K562 (cell line): ENCODE measurements around the gene PRR5. TPM values are rescaled to one million over a fixed set of nuclear protein-coding genes. Genes with fewer than 3 reads are reported as not detected.

Experiments
- ATAC-seq: fragments of 200-7000 bp; cut with Tn5 transposase; 3 replicates; pipeline ENCODE4 v1.9.1; 2020; ENCODE audit warnings: moderate library complexity
- BruUV-seq: library from RNA; stranded (reverse); fragments of 400-500 nt; replicated peaks from 2 replicates; lab custom pipeline; 2021; lab: Mats Ljungman, UMichigan
- CTCF ChIA-PET: fragments of 300-600 bp; formaldehyde crosslinking; extraction: SDS; loops from one replicate; lab custom pipeline; 2021; ENCODE audit warnings: low intra/inter-chr PET ratio; lab: Yijun Ruan, JAX
- POLR2A ChIA-PET: fragments of 300-600, 350-650 bp; sonication (Branson Sonifier 250); formaldehyde crosslinking; extraction: SDS; loops from one replicate; lab custom pipeline; 2021; ENCODE audit warnings: antibody characterized with exemption, inconsistent platforms; lab: Yijun Ruan, JAX
- DNase-seq, 4 experiments: peaks; one replicate each; pipeline versions ENCODE4 v3.0.0 to v3.0.0-alpha.2; 2011 to 2018; ENCODE audit warnings: low spot score in 3 of 4, mixed read lengths in 3 of 4; ENCODE audit errors: extremely low read depth in 1 of 4
- FAIRE-seq: peaks from 2 replicates; lab custom pipeline; 2011; peaks lifted over from hg19 to GRCh38; lab: Jason Lieb, UNC
- H2AFZ ChIP-seq: 2 replicates; pipeline ENCODE4 v1.6.0; 2011; ENCODE audit warnings: low read depth, low read length, control low read depth, inconsistent platforms
- H3K27ac ChIP-seq: fragments of 200-600 bp; 3 replicates; pipeline ENCODE4 v1.8.0; 2011; ENCODE audit warnings: low read depth, mild to moderate bottlenecking, control low read depth, inconsistent platforms, low read length, moderate library complexity, mixed read lengths; ENCODE audit errors: extremely low read depth
- H3K27me3 ChIP-seq, 2 experiments: fragments of 300-600 bp in 1 of 2; 2 replicates in 1 of 2; 3 replicates in 1 of 2; pipeline versions ENCODE4 v1.6.0 to v1.8.0; 2011; ENCODE audit warnings: inconsistent platforms in 2 of 2, low read length in 2 of 2, mild to moderate bottlenecking in 1 of 2, mixed read lengths in 1 of 2, moderate library complexity in 1 of 2; ENCODE audit not compliant: control insufficient read depth in 2 of 2, insufficient read depth in 2 of 2
- H3K36me3 ChIP-seq: fragments of 300-600 bp; 3 replicates; pipeline ENCODE4 v1.8.0; 2011; ENCODE audit warnings: mild to moderate bottlenecking, low read length, inconsistent platforms; ENCODE audit not compliant: control insufficient read depth, insufficient read depth
- H3K4me1 ChIP-seq, 2 experiments: fragments of 200-600 bp in 1 of 2; replicated peaks in 1 of 2; 2 replicates in 1 of 2; 3 replicates in 1 of 2; pipeline versions ENCODE4 v1.5.1 to v1.8.0; 2011; ENCODE audit warnings: inconsistent platforms in 2 of 2, low read length in 2 of 2, mild to moderate bottlenecking in 1 of 2, mixed read lengths in 1 of 2, moderate library complexity in 1 of 2; ENCODE audit not compliant: control insufficient read depth in 2 of 2, insufficient read depth in 2 of 2
- H3K4me2 ChIP-seq: 2 replicates; pipeline ENCODE4 v1.6.1; 2011; ENCODE audit warnings: low read length, control low read depth, inconsistent platforms, mixed read lengths; ENCODE audit not compliant: insufficient read depth
- H3K4me3 ChIP-seq: fragments of 200-600 bp; sonication (generic), shearing (Covaris generic); 2 replicates; pipeline ENCODE4 v1.5.1; 2016; ENCODE audit warnings: control low read depth, inconsistent platforms
- H3K79me2 ChIP-seq: fragments of 200-600 bp; 3 replicates; pipeline ENCODE4 v1.8.0; 2011; ENCODE audit warnings: low read length, inconsistent platforms; ENCODE audit not compliant: control insufficient read depth, insufficient read depth
- H3K9ac ChIP-seq, 2 experiments: 2 replicates each; pipeline versions ENCODE4 v1.6.0 to v1.6.1; 2011; ENCODE audit warnings: low read depth in 2 of 2, low read length in 2 of 2, control low read depth in 1 of 2, inconsistent platforms in 1 of 2, mild to moderate bottlenecking in 1 of 2, mixed read lengths in 1 of 2; ENCODE audit not compliant: insufficient read depth in 1 of 2
- H3K9me1 ChIP-seq: one replicate; pipeline ENCODE4 v1.6.0; 2011; ENCODE audit warnings: inconsistent platforms, mild to moderate bottlenecking, low read length, moderate library complexity; ENCODE audit not compliant: control insufficient read depth, insufficient read depth
- H3K9me3 ChIP-seq: replicated peaks from 2 replicates; pipeline ENCODE4 v1.5.1; 2011; ENCODE audit warnings: low read depth, low read length, inconsistent platforms; ENCODE audit not compliant: control insufficient read depth, insufficient read depth
- H4K20me1 ChIP-seq: replicated peaks from 2 replicates; pipeline ENCODE4 v1.6.1; 2011; ENCODE audit warnings: low read length, inconsistent platforms, mixed read lengths; ENCODE audit not compliant: control insufficient read depth, insufficient read depth
- ADNP ChIP-seq: fragments of 200-800 bp; sonication (Bioruptor generic); IDR thresholded peaks from 2 replicates; pipeline ENCODE4 v1.6.1; 2016; ENCODE audit warnings: missing genetic modification characterization, missing compliant biosample characterization
- ATF6 ChIP-seq: sonication (generic); formaldehyde crosslinking; IDR thresholded peaks from 2 replicates; pipeline ENCODE4 v1.4.0; 2020; ENCODE audit warnings: mild to moderate bottlenecking, missing genetic modification reagents
- CBFA2T3 ChIP-seq: fragments of 450-650 bp; IDR thresholded peaks from 2 replicates; pipeline ENCODE4 v1.6.1; 2017
- GTF2B ChIP-seq: IDR thresholded peaks from 2 replicates; pipeline ENCODE4 v1.6.1; 2011; ENCODE audit not compliant: insufficient read length; ENCODE audit errors: extremely low read depth
- PTBP1 ChIP-seq: fragments of 200-400 bp; formaldehyde crosslinking; IDR thresholded peaks from 2 replicates; pipeline ENCODE4 v1.6.1; 2017; ENCODE audit warnings: low read depth, low read length
- RCOR1 ChIP-seq, 2 experiments: IDR thresholded peaks; 2 replicates each; pipeline ENCODE4 v1.6.1; 2012; ENCODE audit warnings: low read depth in 2 of 2, low read length in 2 of 2, borderline replicate concordance in 1 of 2, improper control_type of control experiment in 1 of 2
- RHOXF2B ChIP-seq: fragments of 250-450 bp; sonication (Bioruptor Pico); conservative IDR thresholded peaks from 2 replicates; pipeline ENCODE4 v1.5.1; 2021
- SMARCA5 ChIP-seq: fragments of 450-650 bp; IDR thresholded peaks from 2 replicates; pipeline ENCODE4 v1.6.1; 2016
- TFAM ChIP-seq: fragments of 250-450 bp; sonication (Bioruptor Pico); conservative IDR thresholded peaks from 2 replicates; pipeline ENCODE4 v1.5.0; 2021; ENCODE audit warnings: mild to moderate bottlenecking, moderate library complexity
- USF1 ChIP-seq: sonication (generic); formaldehyde crosslinking; IDR thresholded peaks from 2 replicates; pipeline ENCODE4 v1.9.0; 2022; ENCODE audit warnings: mild to moderate bottlenecking, missing genetic modification reagents
- ZBTB2 ChIP-seq: fragments of 450-650 bp; IDR thresholded peaks from 2 replicates; pipeline ENCODE4 v1.6.1; 2016; ENCODE audit warnings: antibody characterized with exemption
- ZFP36 ChIP-seq: fragments of 150-350 bp; IDR thresholded peaks from 2 replicates; pipeline ENCODE4 v1.6.1; 2018; ENCODE audit warnings: low read length, low read depth; ENCODE audit not compliant: partially characterized antibody
- ZNF354B ChIP-seq: fragments of 250-450 bp; sonication (Bioruptor Pico); IDR thresholded peaks from 2 replicates; pipeline ENCODE4 v1.4.0; 2020
- ZNF764 ChIP-seq: fragments of 250-450 bp; sonication (Bioruptor Pico); IDR thresholded peaks from 2 replicates; pipeline ENCODE4 v1.4.0; 2020; ENCODE audit warnings: low read depth, mild to moderate bottlenecking, moderate library complexity
- WGBS: fragments of 100-300 bp; shearing (Covaris generic); methylation state at CpG from one replicate; pipeline ENCODE4 v1.1.6; 2016; ENCODE audit warnings: low coverage, mixed read lengths; ENCODE audit not compliant: insufficient coverage; ENCODE audit errors: missing lambda C conversion rate; 5-methylcytosine and 5-hydroxymethylcytosine counted together
- in situ Hi-C: fragments of 300-500 bp; cut with MboI; formaldehyde crosslinking; loops from 4 replicates; pipeline ENCODE4 v1.15.0; 2018; ENCODE audit warnings: inconsistent platforms, mixed read lengths
- intact Hi-C: fragments of 100-400 bp; cut with micrococcal nuclease; formaldehyde crosslinking; loops from 2 replicates; pipeline ENCODE4 v1.14.2; 2022
- polyA plus RNA-seq, 8 experiments: library from polyadenylated mRNA; depleted of rRNA in 4 of 8; stranded (reverse) in 5 of 8; unstranded in 3 of 8; fragments of >200 nt; fragmentation: Nextera tagmentation in 2 of 8; fragmentation: Illumina TruSeq in 1 of 8; extraction: Ambion mirVana in 2 of 8; extraction: Trizol in 1 of 8; gene quantifications; 2 replicates each; pipeline versions ENCODE4 v1.2.1 to v1.2.3, GENCODE V29; 2011 to 2014; ENCODE audit warnings: inconsistent platforms in 1 of 8, missing spikeins in 1 of 8
- total RNA-seq, 7 experiments: library from RNA; depleted of rRNA in 6 of 7; stranded (reverse); fragments of >200 nt in 6 of 7; fragmentation: Illumina TruSeq in 2 of 7; extraction: Trizol in 2 of 7; gene quantifications; 2 replicates each; pipeline versions ENCODE4 v1.2.1 to v1.2.3, GENCODE V29; 2011 to 2021; ENCODE audit warnings: low replicate concordance in 1 of 7

The PRR5 gene
- total and polyA plus RNA-seq, 9 of the 15 experiments (the other 6 are each of a cell fraction or from before 2014, with no cell fraction given) = 0.13 to 21.0 (median 7.5) TPM

- TF ChIP-seq USF1 (CRISPR knock-in tag) (peak; percentile 43), TFAM (CRISPR knock-in tag) (no peak), CBFA2T3 (peak; percentile 99), ZNF354B (CRISPR knock-in tag) (no peak), ZBTB2 (0 out of 2 replicates have a peak, but pooled peaks have one; percentile 64)
Measured at GRCh38 chr22:44676441-44677352, 25.3 kb upstream of the PRR5 start (continued).

- no peak for DNase-seq
- peak overlapping the region; percentile 96 for H3K4me2 ChIP-seq
- H3K4me3 ChIP-seq = peak overlapping the region; percentile 56
- peak overlapping the region; percentile 87 to 95 for H3K9ac ChIP-seq
- H3K9me3 ChIP-seq = no peaks in the 10 kb centered on the region
- H3K36me3 ChIP-seq = peaks cover 3% of the 10 kb centered on the region; the same call in 1 of the 3 replicates
- intact Hi-C loops (no loop called here), in situ Hi-C loops (no loop called here)
- peaks cover 9% of the 10 kb centered on the region; the same call in 1 of the 2 replicates for H4K20me1 ChIP-seq
- WGBS = 6% methylated on average over 6 of the region's 10 CpGs
- H3K4me1 ChIP-seq = peaks cover 12 to 67% of the 10 kb centered on the region in 2 experiments; a peak in 4 of 5 replicates
- CTCF ChIA-PET = no interaction called here
- FAIRE-seq = peak; percentile 37
- ATAC-seq = peak; percentile 44; the same call in 2 of the 3 replicates
- no peaks in the 10 kb centered on the region for H3K9me1 ChIP-seq
- BruUV-seq = TSS peak; percentile 58
- H2AFZ ChIP-seq = peak overlapping the region; percentile 82
- peaks cover 50% of the 10 kb centered on the region for H3K79me2 ChIP-seq
- POLR2A ChIA-PET = no interaction called here
- no peaks in the 10 kb centered on the region for H3K27me3 ChIP-seq
- H3K27ac ChIP-seq = peak overlapping the region; percentile 92
- peak in 1 of 2 experiments; percentile 85; a peak in 3 of 4 replicates for TF ChIP-seq RCOR1 (IDR thresholded peaks at IDR 0.05; ENCODE audit: borderline replicate concordance in 1 of 2, low read depth in 2 of 2, low read length in 2 of 2)
- TF ChIP-seq SMARCA5 = peak; percentile 91
- TF ChIP-seq ADNP = peak; percentile 91
- TF ChIP-seq ZNF764 (CRISPR knock-in tag) = no peak
- no peak for TF ChIP-seq ATF6
- TF ChIP-seq GTF2B = no peak
- no peak for TF ChIP-seq RHOXF2B (CRISPR knock-in tag)
- TF ChIP-seq PTBP1 = 0 out of 2 replicates have a peak, but pooled peaks have one; percentile 81
- peak; percentile 91 for TF ChIP-seq ZFP36
Measured at GRCh38 chr22:44677353-44677840, 24.6 kb upstream of the PRR5 start.
